Stimulated activated naive CD4-positive, alpha-beta T cell (primary cell): ENCODE data around the gene F8A1.
"Not testable (repeated sequence)": the region's sequence is repeated elsewhere in the genome, so short reads cannot be mapped to it uniquely, and the experiment has no call there.

Experiments used
- DNase-seq, 6 experiments: peaks; one replicate each; lab custom pipeline; 2025; lab: John Stamatoyannopoulos, UW

F8A1 gene

DNA sequence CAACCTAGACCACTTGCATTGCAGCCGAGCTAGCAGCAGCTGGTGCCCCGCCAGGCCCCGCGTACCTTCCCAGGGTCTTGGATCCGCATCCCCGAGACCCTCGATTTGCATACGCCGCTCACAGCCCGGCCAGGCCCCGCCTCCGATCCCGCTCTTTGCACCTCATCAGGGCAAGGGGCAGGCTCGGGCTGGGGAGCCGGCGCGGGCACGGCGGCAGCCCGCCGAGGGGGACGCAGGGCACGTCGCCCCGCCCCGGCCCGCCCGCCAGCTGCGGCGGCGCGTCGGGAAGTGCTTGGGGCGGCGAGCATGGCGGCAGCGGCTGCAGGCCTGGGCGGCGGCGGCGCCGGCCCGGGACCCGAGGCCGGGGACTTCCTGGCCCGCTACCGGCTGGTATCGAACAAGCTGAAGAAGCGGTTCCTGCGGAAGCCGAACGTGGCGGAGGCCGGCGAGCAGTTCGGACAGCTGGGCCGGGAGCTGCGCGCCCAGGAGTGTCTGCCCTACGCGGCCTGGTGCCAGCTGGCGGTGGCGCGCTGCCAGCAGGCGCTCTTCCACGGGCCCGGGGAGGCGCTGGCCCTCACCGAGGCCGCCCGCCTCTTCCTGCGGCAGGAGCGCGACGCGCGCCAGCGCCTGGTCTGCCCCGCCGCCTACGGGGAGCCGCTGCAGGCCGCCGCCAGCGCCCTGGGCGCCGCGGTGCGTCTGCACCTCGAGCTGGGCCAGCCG lies at the start of gene F8A1:
Gene F8A1, plus strand, starts transcription at position 287 of the 720 bp plus-strand sequence. Its CDS starts 20 bp downstream, at position 307.
- not testable (repeated sequence) for DNase-seq

DNA sequence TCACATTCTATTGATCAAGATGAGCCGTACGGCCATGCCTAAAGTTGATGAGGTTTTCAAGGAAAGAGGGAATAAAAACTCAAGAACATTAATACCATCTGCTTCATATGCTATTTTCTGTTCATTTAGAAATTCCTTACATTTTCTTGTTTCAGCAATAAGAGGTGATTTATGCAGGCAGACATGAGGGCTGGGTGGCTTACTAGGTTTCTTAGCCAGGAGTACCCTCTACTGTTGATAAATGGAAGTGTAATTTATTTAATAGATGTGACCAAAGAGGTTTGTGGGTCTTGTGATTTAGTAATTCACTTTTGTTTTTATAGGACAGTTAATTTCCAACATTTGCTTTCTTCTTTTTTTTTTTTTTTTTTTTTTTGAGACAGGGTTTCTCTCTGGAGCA lies 45.3 kb upstream of the F8A1 start:
- peak in 3 of 6 experiments; percentile 1 to 43 (median 42) for DNase-seq

DNA sequence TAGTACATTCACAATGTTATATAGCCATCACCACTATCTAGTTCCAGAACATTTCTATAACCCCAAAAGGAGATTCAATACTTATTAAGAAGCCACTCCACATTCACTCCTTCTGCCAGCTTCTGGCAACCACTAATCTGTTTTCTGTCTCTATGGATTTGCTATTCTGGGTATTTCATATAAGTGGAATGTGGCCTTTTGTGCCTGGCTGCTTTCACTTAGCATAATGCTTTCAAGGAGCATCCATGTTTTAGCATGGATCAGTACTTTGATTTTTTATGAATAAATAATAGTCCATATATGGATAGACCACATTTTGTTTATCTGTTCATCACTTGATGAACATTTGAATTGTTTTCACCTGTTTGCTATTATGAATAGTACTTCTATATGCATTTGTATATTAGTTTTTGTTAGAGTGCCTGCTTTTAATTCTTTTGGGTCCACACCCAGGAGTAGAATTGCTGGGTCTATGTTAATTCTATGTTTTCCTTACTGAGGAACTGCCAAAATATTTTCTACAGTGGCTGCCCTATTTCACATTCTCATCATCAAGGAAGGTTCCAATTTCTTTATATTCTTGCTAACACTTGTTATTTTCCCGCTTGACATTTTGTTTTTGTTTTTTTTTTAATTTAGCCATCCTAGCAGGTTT lies 35.1 kb upstream of the F8A1 start:
- no peak for DNase-seq

DNA sequence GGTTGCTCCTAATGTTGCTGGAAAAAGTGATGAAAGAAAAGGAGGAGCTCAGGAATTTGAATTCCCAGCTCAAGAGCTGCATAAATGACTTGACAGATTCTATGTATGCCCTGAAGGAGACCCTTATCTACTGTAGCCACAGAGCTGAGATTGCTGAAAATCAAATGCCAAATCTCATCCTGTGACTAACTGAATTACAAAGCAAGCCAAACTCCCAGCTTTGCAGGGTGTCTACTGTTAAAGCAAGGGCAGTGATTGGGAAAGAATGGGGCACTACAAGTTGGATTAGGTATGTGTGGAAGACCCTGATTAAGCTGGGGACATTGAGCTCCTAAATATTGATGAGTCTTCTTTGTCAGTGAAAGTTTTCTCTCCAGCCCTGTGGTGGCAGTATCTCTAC lies 30.9 kb upstream of the F8A1 start:
- no peak for DNase-seq

DNA sequence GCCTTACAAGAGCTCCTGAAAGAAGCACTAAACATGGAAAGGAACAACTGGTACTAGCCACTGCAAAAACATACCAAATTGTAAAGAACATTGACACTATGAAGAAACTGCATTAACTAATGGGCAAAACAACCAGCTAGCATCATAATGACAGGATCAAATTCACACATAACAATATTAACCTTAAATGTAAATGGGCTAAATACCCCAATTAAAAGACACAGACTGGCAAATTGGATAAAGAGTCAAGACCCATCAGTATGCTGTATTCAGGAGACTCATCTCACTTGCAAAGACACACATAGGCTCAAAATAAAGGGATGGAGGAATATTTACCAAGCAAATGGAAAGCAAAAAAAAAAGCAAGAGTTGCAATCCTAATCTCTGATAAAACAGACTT lies 17.6 kb upstream of the F8A1 start:
- not testable (repeated sequence) for DNase-seq

DNA sequence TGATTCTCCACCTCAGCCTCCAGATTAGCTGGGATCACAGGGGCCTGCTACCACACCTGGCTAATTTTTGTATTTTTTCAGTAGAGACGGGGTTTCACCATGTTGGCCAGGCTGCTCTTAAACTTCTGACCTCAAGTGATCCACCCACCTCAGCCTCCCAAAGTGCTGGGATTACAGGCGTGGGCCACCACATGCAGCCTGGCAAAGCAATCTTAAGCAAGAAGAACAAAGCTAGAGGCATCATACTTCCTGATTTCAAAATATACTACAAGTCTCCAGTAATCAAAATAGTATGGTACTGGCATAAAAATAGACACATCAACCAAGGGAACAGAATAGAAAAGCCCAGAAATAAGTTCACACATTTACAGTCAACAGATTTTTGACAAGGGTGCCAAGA lies 12.8 kb upstream of the F8A1 start:
- no peak for DNase-seq

DNA sequence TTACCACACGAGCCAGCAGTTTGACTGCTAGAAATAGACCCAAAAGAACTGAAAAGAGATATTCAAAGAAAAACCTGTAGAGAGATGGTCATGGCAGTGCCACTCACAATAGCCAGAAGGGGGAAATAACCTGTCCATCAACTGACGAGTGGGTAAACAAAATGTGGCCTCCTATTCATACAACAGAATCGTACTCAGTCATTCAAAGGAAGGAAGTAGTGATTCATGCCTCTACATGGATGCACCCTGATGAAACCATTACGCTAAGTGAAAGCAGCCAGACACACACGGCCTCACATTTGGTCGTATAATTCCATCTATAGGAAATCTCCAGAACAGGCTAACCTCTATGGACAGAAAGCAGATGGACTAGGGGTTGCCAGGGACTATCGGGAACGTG lies 2.1 kb upstream of the F8A1 start:
- not testable (repeated sequence) for DNase-seq

DNA sequence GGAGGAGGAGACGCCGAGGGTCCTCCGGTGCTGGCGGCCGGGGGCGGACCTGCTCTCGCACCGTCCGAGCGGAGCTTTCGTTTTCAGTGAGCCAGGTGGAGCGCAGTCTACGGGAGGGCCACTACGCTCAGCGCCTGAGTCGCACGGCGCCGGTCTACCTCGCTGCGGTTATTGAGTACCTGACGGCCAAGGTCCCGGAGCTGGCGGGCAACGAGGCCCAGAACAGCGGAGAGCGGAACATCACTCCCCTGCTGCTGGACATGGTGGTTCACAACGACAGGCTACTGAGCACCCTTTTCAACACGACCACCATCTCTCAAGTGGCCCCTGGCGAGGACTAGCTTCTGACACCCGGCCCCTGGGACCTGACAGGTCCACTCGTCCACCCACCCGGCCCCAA lies 1.1 kb upstream of the F8A1 start:
- not testable (repeated sequence) for DNase-seq

DNA sequence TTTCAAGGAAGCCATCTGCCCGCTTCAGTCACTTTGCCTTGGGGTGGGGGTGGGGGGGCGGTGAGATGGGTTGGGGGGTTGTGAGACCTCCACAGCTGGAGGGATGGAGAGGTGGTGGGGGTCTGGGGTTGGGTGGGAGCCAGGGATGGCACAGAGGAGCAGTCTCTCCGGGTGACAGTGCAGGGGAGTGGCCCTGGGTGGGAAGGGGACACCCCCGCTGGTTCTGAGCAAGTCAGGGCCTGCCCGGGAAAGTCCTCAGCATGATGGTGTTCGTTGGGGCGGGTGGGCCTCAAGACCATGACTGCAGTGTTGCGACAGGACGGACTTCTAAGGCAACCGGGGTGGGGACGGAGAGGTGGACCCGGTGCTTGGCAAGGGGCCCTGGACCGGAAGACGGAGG lies 606 bp upstream of the F8A1 start:
- not testable (repeated sequence) for DNase-seq

DNA sequence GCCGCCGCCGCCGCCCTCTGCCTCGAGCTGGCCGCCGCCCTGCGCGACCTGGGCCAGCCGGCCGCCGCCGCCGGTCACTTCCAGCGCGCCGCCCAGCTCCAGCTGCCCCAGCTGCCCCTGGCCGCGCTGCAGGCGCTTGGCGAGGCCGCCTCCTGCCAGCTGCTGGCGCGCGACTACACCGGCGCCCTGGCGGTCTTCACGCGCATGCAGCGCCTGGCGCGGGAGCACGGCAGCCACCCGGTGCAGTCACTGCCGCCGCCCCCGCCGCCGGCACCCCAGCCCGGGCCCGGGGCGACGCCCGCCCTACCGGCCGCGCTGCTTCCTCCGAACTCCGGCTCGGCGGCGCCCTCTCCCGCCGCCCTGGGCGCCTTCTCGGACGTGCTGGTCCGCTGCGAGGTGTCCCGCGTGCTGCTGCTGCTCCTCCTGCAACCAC lies 650 bp downstream of the F8A1 start:
- DNase-seq: not testable (repeated sequence)

DNA sequence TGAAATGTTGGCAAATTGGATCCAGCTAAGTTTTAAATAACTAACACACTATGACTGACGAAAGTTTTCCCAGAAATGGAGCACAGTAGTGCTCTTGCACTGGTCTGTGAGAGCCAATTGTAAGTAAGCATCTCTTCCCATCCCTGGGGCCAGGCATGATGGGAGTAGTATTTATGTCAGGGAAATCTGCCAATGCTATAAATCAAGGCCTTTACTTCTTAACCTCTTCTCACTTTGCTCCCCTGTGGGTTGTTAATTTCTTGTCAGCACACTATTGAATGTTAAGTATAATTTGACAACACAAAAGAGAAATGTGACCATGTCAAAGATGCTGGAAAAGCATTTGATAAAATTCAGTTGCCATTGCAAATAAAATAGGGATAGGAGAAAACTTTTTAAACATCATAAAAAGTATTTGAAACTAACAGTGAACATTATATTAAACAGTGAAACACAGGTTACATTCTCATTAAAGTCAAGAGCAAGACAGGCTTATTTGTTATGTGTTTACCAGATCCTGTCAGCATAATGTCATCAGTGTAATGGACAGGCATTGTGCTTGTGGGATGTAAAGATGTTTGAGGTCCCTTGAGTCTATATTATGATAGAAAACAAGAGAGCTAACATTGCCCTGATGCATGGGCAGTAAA lies 5.0 kb downstream of the F8A1 start:
- no peak for DNase-seq

DNA sequence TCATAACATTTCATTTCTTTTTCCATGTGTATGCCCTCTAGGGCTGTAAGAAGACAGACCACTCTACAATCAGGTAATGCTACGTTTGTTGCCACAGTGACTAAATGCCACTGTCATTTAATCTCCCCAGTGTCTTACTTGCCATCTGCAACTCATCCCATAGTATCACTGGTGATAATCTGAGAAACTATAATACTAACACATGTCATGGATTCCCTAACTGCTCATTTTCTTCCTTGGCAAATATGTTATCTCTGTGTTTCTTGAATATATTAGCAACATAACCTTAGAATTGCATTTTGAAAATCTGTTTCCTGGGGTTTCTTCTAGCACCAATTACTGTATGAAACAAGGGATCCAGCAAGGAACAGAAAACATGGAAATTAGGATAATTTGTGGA lies 6.1 kb downstream of the F8A1 start:
- DNase-seq: no peak

DNA sequence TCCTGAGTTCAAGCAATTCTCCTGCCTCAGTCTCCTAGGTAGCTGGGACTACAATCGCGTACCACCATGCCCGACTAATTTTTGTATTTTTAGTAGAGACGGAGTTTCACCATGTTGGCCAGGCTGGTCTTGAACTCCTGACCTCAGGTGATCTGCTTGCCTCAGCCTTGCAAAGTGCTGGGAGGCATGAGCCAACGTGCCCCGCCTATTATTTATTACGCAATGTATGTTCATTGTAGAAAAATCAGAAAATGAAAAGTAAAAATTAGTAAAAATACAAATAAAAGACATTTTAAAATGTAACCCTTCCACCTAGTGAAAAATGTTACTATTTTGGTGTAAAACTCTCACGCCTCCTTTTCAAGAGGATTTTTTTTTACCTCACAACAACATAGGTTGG lies 14.2 kb downstream of the F8A1 start:
- DNase-seq: no peak

DNA sequence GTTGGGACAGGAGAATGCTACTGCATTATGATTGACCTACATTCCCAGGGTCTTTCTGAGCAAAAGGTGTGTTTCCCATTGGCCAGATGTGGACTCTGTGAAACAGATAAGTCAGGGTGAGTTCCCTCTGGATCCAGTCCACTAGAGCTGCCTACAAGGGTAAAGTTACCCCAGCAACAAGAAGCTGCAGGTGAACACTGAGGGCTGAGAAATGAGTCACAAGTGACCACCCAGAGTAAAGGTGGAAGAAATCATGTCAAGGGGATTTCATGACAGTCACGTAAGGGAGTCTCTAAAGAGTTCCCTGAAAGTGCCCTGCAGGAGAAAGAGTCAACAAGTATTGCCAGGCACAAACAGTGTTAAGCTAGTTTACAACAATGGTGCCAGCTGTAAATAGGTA lies 16.3 kb downstream of the F8A1 start:
- DNase-seq: no peak

DNA sequence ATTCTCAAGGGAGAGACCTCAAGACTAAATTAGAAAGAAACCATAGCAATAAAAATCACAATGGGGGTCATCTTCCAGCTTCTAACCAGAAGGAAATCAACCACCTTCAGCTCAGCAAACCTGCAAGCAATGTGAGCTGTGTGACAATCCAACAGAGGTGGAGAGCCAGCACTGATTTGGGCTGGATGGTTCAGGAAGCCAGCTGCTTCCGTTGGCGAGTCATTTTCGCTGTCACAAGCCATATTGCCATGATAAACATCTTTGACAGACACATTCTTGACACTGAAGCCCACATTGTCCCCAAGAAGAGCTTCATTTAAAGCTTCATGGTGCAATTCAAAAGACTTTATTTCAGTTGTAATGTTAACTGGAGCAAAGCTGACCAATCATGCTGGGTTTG lies 22.7 kb downstream of the F8A1 start:
- DNase-seq: no peak

DNA sequence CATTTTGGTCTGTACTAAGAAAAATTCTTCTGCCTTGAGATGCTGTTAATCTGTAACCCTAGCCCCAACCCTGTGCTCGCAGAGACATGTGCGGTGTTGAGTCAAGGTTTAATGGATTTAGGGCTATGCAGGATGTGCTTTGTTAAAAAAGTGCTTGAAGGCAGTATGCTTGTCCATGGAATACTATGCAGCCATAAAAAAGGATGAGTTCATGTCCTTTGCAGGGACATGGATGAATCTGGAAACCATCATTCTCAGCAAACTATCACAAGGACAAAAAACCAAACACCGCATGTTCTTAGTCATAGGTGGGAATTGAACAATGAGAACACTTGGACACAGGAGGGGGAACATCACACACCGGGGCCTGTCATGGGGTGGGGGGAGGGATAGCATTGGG lies 23.9 kb downstream of the F8A1 start:
- not testable (repeated sequence) for DNase-seq

DNA sequence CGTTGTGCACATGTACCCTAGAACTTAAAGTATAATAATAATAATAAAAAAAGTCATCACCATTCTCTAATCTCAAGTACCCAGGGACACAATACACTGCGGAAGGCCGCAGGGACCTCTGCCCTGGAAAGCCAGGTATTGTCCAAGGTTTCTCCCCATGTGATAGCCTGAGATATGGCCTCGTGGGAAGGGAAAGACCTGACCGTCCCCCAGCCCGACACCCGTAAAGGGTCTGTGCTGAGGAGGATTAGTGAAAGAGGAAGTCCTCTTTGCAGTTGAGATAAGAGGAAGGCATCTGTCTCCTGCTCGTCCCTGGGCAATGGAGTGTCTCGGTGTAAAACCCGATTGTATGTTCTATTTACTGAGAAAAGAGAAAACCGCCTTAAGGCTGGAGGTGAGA lies 24.4 kb downstream of the F8A1 start:
- DNase-seq: not testable (repeated sequence)

DNA sequence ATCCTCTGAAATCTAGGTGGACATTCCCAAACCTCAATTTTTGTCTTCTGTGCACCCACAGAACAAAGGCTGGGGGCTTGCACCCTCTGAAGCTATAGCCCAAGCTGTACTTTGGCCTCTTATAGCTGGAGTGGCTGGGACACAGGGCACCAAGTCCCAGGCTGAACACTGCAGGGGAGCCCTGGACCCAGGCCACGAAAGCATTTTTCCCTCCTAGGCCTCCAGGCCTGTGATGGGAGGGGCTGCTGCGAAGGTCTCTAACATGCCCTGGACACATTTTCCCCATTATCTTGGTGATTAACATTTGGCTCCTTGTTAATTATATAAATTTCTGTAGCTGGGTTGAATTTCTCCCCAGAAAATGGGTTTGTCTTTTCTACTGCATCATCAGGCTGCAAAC lies 27.9 kb downstream of the F8A1 start:
- no peak for DNase-seq

DNA sequence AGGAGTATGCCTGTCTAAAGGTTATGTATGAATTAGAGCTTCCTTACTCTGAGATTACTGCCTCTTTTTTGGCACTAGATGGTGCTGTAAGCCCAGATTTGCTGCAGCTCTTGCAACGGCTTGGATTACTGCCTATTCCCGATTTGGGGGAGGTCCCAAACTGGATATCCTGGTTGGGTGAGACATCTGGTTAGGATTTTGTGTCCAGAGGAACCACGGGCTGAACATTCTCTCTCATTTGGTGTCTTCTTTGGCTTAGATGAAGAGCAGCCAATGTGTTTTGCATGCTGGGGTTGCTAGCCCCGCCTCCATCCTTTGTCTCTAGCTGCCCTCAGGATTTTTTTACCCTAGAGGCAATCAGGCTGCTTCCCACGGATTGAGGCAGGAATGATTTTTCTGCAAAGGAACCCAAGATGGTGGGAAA lies 31.9 kb downstream of the F8A1 start:
- DNase-seq: peak in 4 of 6 experiments; percentile 2 to 39 (median 18)

DNA sequence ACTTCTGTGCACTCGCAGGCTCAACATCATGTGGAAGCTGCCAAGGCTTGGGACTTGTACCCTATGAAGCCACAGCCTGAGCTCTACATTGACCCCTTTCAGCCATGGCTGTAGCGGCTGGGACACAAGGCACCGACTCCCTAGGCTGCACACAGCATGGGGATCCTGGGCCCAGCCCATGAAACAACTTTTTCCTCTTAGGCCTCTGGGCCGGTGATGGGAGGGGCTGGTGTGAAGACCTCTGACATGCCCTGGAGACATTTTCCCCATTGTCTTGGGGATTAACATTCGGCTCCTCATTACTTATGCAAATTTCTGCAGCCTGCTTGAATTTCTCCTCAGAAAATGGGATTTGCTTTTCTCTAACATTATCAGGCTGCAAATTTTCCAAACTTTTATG lies 38.6 kb downstream of the F8A1 start:
- not testable (repeated sequence) for DNase-seq
